PFSK-1 (cell line): ENCODE measurements around the gene CYP27C1.

ENCODE experiments used
- FOXP2 ChIP-seq: optimal IDR thresholded peaks from 2 replicates; pipeline ENCODE3; 2011; ENCODE audit warnings: borderline replicate concordance, control low read depth, inconsistent platforms; ENCODE audit not compliant: insufficient read depth; ENCODE audit errors: extremely low read length, extremely low read depth
- POLR2AphosphoS5 ChIP-seq: IDR thresholded peaks from 2 replicates; pipeline ENCODE4 v1.6.1; 2012; ENCODE audit warnings: low read depth, mild to moderate bottlenecking, control low read depth, low read length, moderate library complexity
- REST ChIP-seq, 2 experiments: IDR thresholded peaks; 2 replicates each; pipeline versions ENCODE4 v1.6.1 to v1.8.0; 2011 to 2012; ENCODE audit warnings: low read depth in 2 of 2, low read length in 2 of 2, control low read depth in 1 of 2, inconsistent platforms in 1 of 2, mild to moderate bottlenecking in 1 of 2, moderate library complexity in 1 of 2; ENCODE audit not compliant: insufficient read depth in 1 of 2
- SIN3A ChIP-seq: IDR thresholded peaks from 2 replicates; pipeline ENCODE4 v1.6.1; 2012; ENCODE audit warnings: mild to moderate bottlenecking, low read length, moderate library complexity, borderline replicate concordance; ENCODE audit not compliant: insufficient read depth
- TAF1 ChIP-seq: IDR thresholded peaks from 2 replicates; pipeline ENCODE4 v1.6.1; 2012; ENCODE audit warnings: low read length, control low read depth, borderline replicate concordance; ENCODE audit not compliant: insufficient read depth

Gene CYP27C1

GRCh38 chr2:127139766-127140165 is 80.3 kb downstream of the CYP27C1 start:
- TF ChIP-seq POLR2AphosphoS5 = no peak

GRCh38 chr2:127138281-127138680 is 81.8 kb downstream of the CYP27C1 start:
- TF ChIP-seq TAF1 (no peak), SIN3A (no peak), REST (IDR thresholded peaks at IDR 0.05; ENCODE audit: insufficient read depth in 1 of 2, low read depth in 2 of 2, low read length in 2 of 2) (no peak), FOXP2 (no peak), POLR2AphosphoS5 (no peak)

GRCh38 chr2:127137741-127138140 is 82.4 kb downstream of the CYP27C1 start:
- no peak for TF ChIP-seq TAF1
- TF ChIP-seq SIN3A = no peak
- no peak for TF ChIP-seq REST (IDR thresholded peaks at IDR 0.05; ENCODE audit: insufficient read depth in 1 of 2, low read depth in 2 of 2, low read length in 2 of 2)
- TF ChIP-seq POLR2AphosphoS5 = no peak
- TF ChIP-seq FOXP2 = no peak

GRCh38 chr2:127137225-127137624 is 82.9 kb downstream of the CYP27C1 start:
- TF ChIP-seq SIN3A (no peak), POLR2AphosphoS5 (no peak), TAF1 (no peak), FOXP2 (no peak), REST (IDR thresholded peaks at IDR 0.05; ENCODE audit: insufficient read depth in 1 of 2, low read depth in 2 of 2, low read length in 2 of 2) (no peak)

- TF ChIP-seq REST (IDR thresholded peaks at IDR 0.05; ENCODE audit: insufficient read depth in 1 of 2, low read depth in 2 of 2, low read length in 2 of 2) = no peak
- no peak for TF ChIP-seq FOXP2
- TF ChIP-seq SIN3A = no peak
- TF ChIP-seq TAF1 = no peak
- no peak for TF ChIP-seq POLR2AphosphoS5
These were observed 85.0 kb downstream of the CYP27C1 start for GRCh38 chr2:127134833-127135830.
